HEK293 (cell line): ENCODE results near the gene TTC7B.

Experiments
- ZNF239 ChIP-seq: fragments of 450-650 bp; formaldehyde crosslinking; IDR thresholded peaks from 2 replicates; pipeline ENCODE4 v1.5.1; 2016; ENCODE audit warnings: missing biosample characterization, missing genetic modification characterization
- ZNF433 ChIP-seq: fragments of 450-650 bp; formaldehyde crosslinking; IDR thresholded peaks from 2 replicates; pipeline ENCODE4 v1.5.1; 2016; ENCODE audit warnings: missing biosample characterization, missing genetic modification characterization, low read depth
- ZNF510 ChIP-seq: fragments of 450-650 bp; formaldehyde crosslinking; IDR thresholded peaks from 2 replicates; pipeline ENCODE4 v1.5.1; 2018; ENCODE audit warnings: mild to moderate bottlenecking, missing genetic modification characterization, missing biosample characterization; ENCODE audit not compliant: insufficient replicate concordance
- ZNF704 ChIP-seq: fragments of 450-650 bp; formaldehyde crosslinking; IDR thresholded peaks from 2 replicates; pipeline ENCODE4 v1.5.1; 2016; ENCODE audit warnings: missing biosample characterization, missing genetic modification characterization
- ZNF785 ChIP-seq: fragments of 450-650 bp; formaldehyde crosslinking; IDR thresholded peaks from 2 replicates; pipeline ENCODE4 v1.5.1; 2016; ENCODE audit warnings: missing biosample characterization, missing genetic modification characterization
- TF ChIP-seq, protein P1 (sequence below): fragments of 450-650 bp; formaldehyde crosslinking; IDR thresholded peaks from 2 replicates; pipeline ENCODE4 v1.5.1; 2016; ENCODE audit warnings: missing biosample characterization, missing genetic modification characterization
- TF ChIP-seq, protein P2 (sequence below): fragments of 450-650 bp; IDR thresholded peaks from 2 replicates; pipeline ENCODE4 v1.5.1; 2018; ENCODE audit warnings: missing biosample characterization, mild to moderate bottlenecking, missing genetic modification characterization

DNA sequence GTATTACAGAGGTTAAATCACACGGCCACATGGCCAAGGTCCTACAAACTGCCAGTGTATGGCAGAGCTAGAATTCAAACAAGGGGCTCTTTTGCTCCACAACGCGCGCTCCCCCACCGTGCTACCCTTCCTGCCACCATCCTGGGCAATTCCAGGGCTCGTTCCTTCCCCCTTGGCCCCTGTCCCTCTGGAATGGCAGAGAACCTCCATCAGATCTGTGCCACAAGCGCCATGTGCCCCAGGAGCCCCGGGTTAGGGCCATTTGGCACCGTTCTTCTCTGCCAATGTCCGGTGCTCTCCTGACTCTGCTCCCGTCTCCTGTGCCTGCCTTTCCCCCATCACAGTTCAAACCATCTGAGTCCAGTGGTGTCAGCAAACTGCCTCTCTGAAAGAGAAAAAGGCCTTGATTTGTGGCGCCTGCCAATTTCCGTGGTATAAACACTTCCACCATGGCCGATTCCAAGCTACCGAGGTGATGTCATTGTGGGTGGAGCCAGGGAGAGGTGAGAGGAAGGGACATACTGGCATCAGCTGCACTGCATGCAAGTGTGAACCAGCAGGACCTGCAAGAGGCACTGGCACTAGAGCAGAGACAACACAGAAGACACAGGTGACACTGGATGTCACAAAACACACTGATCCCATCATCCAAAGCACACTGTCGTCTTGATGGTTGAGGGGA lies 256.3 kb downstream of the TTC7B start:
- no peak for TF ChIP-seq ZNF239 (tag by site-specific recombination)
- TF ChIP-seq, protein P1, sequence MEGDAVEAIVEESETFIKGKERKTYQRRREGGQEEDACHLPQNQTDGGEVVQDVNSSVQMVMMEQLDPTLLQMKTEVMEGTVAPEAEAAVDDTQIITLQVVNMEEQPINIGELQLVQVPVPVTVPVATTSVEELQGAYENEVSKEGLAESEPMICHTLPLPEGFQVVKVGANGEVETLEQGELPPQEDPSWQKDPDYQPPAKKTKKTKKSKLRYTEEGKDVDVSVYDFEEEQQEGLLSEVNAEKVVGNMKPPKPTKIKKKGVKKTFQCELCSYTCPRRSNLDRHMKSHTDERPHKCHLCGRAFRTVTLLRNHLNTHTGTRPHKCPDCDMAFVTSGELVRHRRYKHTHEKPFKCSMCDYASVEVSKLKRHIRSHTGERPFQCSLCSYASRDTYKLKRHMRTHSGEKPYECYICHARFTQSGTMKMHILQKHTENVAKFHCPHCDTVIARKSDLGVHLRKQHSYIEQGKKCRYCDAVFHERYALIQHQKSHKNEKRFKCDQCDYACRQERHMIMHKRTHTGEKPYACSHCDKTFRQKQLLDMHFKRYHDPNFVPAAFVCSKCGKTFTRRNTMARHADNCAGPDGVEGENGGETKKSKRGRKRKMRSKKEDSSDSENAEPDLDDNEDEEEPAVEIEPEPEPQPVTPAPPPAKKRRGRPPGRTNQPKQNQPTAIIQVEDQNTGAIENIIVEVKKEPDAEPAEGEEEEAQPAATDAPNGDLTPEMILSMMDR (tag by site-specific recombination) = no peak
- no peak for TF ChIP-seq ZNF433 (tag by site-specific recombination)
- no peak for TF ChIP-seq ZNF785 (tag by site-specific recombination)
- TF ChIP-seq ZNF510 (tag by site-specific recombination) = no peak
- TF ChIP-seq, protein P2, sequence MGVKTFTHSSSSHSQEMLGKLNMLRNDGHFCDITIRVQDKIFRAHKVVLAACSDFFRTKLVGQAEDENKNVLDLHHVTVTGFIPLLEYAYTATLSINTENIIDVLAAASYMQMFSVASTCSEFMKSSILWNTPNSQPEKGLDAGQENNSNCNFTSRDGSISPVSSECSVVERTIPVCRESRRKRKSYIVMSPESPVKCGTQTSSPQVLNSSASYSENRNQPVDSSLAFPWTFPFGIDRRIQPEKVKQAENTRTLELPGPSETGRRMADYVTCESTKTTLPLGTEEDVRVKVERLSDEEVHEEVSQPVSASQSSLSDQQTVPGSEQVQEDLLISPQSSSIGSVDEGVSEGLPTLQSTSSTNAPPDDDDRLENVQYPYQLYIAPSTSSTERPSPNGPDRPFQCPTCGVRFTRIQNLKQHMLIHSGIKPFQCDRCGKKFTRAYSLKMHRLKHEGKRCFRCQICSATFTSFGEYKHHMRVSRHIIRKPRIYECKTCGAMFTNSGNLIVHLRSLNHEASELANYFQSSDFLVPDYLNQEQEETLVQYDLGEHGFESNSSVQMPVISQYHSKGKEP (tag by site-specific recombination) = no peak
- no peak for TF ChIP-seq ZNF704 (tag by site-specific recombination)
